Cardiac muscle cell (in vitro differentiated cells and primary cell): ENCODE data around the gene VMAC. TPM values are rescaled to one million over a fixed set of nuclear protein-coding genes. Genes with fewer than 3 reads are reported as not detected.

Source experiments
- DNase-seq, 2 donors: peaks; one replicate each; pipeline versions ENCODE4 v3.0.0 to v3.0.0-alpha.2; 2010 to 2017; ENCODE audit warnings: low read depth in 1 of 2, low spot score in 1 of 2
- H3K27ac ChIP-seq: fragments of 200-600 bp; sonication (generic); 2 replicates; pipeline ENCODE4 v1.5.1; 2016
- H3K27me3 ChIP-seq: fragments of 200-600 bp; sonication (generic); 2 replicates; pipeline ENCODE4 v1.6.0; 2016; ENCODE audit warnings: control low read depth
- H3K36me3 ChIP-seq: fragments of 200-600 bp; sonication (generic); 2 replicates; pipeline ENCODE4 v1.5.1; 2016; ENCODE audit warnings: control low read depth
- H3K4me1 ChIP-seq: fragments of 200-600 bp; sonication (generic); 2 replicates; pipeline ENCODE4 v1.8.1; 2017; ENCODE audit warnings: low read depth, mild to moderate bottlenecking, mixed run types
- H3K4me3 ChIP-seq: fragments of 200-600 bp; sonication (generic); 2 replicates; pipeline ENCODE4 v1.5.1; 2016; ENCODE audit warnings: mild to moderate bottlenecking
- H3K9me3 ChIP-seq: fragments of 200-600 bp; sonication (generic); 2 replicates; pipeline ENCODE4 v1.5.1; 2017; ENCODE audit warnings: low read depth, mild to moderate bottlenecking, control low read depth
- CTCF ChIP-seq: IDR thresholded peaks from 2 replicates; pipeline ENCODE4 v1.5.1; 2012; ENCODE audit warnings: low read depth, mild to moderate bottlenecking, low read length
- polyA plus RNA-seq: library from polyadenylated mRNA; unstranded; fragments of >200 nt; fragmentation: Nextera tagmentation; extraction: Ambion mirVana; gene quantifications from 2 replicates; pipeline ENCODE4 v1.2.1, GENCODE V29; 2016
- total RNA-seq: library from RNA; depleted of rRNA; stranded (reverse); fragments of >200 nt; gene quantifications from 2 replicates; pipeline ENCODE4 v1.2.3, GENCODE V29; 2016

The VMAC gene
- total and polyA plus RNA-seq, 2 experiments from 2014 or later = 3.9 to 23.1 TPM

DNA sequence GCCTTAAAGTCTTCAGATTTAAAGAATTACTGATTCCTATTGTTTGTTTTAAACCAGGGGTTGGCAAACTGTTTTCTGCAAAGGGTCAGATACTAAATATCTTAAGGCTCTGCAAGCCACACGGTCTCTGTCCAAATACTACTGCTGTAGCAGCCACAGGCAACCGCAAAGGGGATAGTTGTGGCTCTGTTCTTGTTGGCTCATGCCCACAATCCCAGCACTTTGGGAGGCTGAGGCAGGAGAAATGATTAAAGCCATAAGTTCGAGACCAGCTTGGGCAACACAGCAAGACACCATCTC is 50.9 kb downstream of the VMAC start:
- Histone ChIP-seq H3K27ac (peak overlapping the region; percentile 95), H3K4me3 (no peak overlapping the region), H3K27me3 (no peaks in the 10 kb centered on the region), H3K4me1 (peaks cover 98% of the 10 kb centered on the region), H3K36me3 (no peaks in the 10 kb centered on the region), H3K9me3 (no peaks in the 10 kb centered on the region)
- DNase-seq = peak in 1 of 2 donors; percentile 38
- TF ChIP-seq CTCF = no peak

- Histone ChIP-seq H3K4me1 (peaks cover 94% of the 10 kb centered on the region), H3K4me3 (no peak overlapping the region), H3K27ac (peak overlapping the region; percentile 95), H3K27me3 (no peaks in the 10 kb centered on the region), H3K9me3 (no peaks in the 10 kb centered on the region), H3K36me3 (no peaks in the 10 kb centered on the region)
- no peak for TF ChIP-seq CTCF
- no peak for DNase-seq
Measured at GRCh38 chr19:5956323-5956722, 51.7 kb downstream of the VMAC start.

DNA sequence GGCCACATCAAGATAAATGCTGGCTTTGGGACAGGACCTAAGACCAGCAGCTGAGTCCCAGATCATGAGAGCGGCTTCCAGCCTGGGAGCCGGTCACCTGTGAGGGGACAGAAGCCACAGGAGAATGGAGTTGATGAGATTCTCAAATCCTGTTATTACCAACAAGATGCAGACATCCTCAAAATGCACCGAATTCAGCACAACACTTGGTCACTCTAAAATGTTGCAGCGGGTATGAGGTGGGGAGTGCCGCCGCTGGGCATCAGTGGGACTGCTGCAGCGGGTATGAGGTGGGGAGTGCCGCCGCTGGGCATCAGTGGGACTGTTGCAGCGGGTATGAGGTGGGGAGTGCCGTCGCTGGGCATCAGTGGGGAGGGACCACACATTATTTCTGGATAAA is 52.1 kb downstream of the VMAC start:
- no peaks in the 10 kb centered on the region for H3K36me3 ChIP-seq
- no peaks in the 10 kb centered on the region for H3K27me3 ChIP-seq
- peaks cover 92% of the 10 kb centered on the region for H3K4me1 ChIP-seq
- TF ChIP-seq CTCF = no peak
- no peaks in the 10 kb centered on the region for H3K9me3 ChIP-seq
- peak overlapping the region; percentile 95 for H3K27ac ChIP-seq
- no peak overlapping the region for H3K4me3 ChIP-seq
- no peak for DNase-seq

DNA sequence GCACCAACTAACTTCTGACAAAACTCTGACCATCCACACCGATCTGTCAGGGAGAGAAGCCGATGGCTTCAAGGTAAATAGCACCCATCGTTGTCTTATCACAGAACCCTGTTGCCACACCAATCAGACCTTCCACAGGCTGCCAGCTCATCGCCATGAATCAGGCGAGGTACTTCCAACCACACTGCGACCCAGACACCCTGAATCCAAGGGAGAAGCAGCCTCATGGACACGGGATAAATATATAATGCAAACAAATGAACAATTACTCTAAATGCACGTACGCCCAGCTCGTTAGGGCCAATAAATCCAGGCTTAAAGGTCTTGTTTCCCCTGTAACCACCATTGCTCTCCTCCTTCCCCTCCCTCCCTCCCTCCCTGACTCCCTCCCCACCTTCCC is 52.5 kb downstream of the VMAC start:
- peaks cover 92% of the 10 kb centered on the region for H3K4me1 ChIP-seq
- TF ChIP-seq CTCF = no peak
- DNase-seq = no peak
- H3K4me3 ChIP-seq = no peak overlapping the region
- H3K36me3 ChIP-seq = no peaks in the 10 kb centered on the region
- H3K27me3 ChIP-seq = no peaks in the 10 kb centered on the region
- H3K27ac ChIP-seq = peak overlapping the region; percentile 95
- no peaks in the 10 kb centered on the region for H3K9me3 ChIP-seq

DNA sequence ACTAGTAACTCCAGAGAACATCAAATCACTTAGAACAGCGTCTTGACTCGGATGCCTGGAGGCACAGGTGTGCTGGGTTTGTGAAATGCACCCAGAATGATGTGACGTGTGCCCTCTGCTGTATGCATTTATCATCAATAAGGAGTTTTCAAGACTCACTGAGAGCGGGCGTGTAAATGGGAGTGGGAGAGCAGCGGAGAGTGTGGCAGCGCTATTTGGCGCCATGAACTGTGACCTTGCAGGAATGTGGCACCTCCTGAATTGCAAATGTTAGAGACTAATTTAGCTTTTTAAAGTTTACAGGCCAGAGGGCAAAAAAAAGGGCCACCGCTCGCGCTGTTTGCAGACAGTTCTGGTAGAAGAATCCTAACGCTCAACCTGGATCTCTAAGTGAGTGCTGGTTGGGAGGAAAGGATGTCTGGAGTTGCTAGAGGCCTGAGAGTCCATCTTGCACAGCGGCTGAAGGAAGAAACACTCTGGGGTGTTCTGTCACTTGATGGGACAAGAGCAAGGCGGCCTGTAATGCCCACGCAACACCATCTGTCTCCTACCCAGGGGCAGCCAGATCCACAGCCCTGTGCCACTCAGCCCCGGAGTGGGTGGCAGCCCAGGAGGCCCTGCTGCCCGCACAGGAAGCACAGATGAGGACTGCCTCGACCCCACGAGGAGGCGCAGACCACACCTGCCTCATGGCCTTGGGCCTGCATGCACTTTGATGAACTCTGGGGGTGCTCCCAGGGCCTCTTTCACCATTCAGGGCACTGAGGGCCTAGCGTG is 53.6 kb downstream of the VMAC start:
- H3K4me1 ChIP-seq = peaks cover 86% of the 10 kb centered on the region
- no peak for DNase-seq
- no peak overlapping the region for H3K4me3 ChIP-seq
- no peaks in the 10 kb centered on the region for H3K36me3 ChIP-seq
- TF ChIP-seq CTCF = no peak
- H3K27me3 ChIP-seq = no peaks in the 10 kb centered on the region
- peak overlapping the region; percentile 82 for H3K27ac ChIP-seq
- no peaks in the 10 kb centered on the region for H3K9me3 ChIP-seq

GRCh38 chr19:5958851-5959122 is 54.1 kb downstream of the VMAC start:
- Histone ChIP-seq H3K27me3 (no peaks in the 10 kb centered on the region), H3K4me1 (peaks cover 80% of the 10 kb centered on the region), H3K27ac (peak overlapping the region; percentile 82), H3K9me3 (no peaks in the 10 kb centered on the region), H3K36me3 (no peaks in the 10 kb centered on the region), H3K4me3 (no peak overlapping the region)
- TF ChIP-seq CTCF = no peak
- DNase-seq = no peak
